Measurements from ENCODE around the gene EFCAB11. TPM values are rescaled to one million over a fixed set of nuclear protein-coding genes. Genes with fewer than 3 reads are reported as not detected.

Gene EFCAB11
- total RNA-seq, 3 donors from 2014 or later, result 6.0 to 10.2 (median 6.3) TPM

DNA sequence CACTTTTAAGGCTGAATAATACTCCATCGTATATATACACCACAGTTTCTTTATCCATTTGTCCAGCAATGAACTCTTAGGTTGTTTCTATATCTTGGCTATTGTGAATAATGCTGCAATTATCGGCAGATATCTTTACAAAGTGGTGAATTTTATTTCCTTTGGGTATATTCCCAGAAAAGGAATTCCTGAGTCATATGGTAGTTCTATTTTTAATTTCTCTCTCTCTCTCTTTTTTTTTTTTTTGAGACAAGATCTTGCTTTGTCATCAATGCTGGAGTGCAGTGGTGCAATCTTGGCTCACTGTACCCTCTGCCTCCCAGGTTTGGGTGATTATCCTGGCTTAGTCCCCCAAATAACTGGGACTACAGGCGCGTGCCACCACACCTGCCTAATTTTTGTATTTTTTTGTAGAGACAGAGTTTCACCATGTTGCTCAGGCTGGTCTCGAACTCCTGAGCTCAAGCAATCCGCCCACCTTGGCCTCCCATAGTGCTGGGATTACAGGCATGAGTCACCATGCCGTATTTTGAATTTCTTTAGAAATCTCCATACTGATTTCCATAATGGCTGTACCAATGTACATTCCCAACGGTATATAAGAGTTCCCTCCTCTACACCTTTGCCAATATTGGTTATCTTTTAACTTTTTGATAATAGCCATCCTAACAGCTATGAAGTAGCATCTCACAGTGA lies 98.4 kb downstream of the EFCAB11 start:
- TF ChIP-seq, protein P1, sequence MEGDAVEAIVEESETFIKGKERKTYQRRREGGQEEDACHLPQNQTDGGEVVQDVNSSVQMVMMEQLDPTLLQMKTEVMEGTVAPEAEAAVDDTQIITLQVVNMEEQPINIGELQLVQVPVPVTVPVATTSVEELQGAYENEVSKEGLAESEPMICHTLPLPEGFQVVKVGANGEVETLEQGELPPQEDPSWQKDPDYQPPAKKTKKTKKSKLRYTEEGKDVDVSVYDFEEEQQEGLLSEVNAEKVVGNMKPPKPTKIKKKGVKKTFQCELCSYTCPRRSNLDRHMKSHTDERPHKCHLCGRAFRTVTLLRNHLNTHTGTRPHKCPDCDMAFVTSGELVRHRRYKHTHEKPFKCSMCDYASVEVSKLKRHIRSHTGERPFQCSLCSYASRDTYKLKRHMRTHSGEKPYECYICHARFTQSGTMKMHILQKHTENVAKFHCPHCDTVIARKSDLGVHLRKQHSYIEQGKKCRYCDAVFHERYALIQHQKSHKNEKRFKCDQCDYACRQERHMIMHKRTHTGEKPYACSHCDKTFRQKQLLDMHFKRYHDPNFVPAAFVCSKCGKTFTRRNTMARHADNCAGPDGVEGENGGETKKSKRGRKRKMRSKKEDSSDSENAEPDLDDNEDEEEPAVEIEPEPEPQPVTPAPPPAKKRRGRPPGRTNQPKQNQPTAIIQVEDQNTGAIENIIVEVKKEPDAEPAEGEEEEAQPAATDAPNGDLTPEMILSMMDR (IDR thresholded peaks at IDR 0.05), result no peak
- H3K4me3 ChIP-seq, result no peak overlapping the region
- ATAC-seq (no peak), DNase-seq (no peak)
- H3K36me3 ChIP-seq (ENCODE audit: low read depth), result no peaks in the 10 kb centered on the region
- intact Hi-C loops (cut with DNase I, micrococcal nuclease), result no loop called here
- no peaks in the 10 kb centered on the region for H3K4me1 ChIP-seq (ENCODE audit: low read depth)
- H3K9me3 ChIP-seq, result no peaks in the 10 kb centered on the region

DNA sequence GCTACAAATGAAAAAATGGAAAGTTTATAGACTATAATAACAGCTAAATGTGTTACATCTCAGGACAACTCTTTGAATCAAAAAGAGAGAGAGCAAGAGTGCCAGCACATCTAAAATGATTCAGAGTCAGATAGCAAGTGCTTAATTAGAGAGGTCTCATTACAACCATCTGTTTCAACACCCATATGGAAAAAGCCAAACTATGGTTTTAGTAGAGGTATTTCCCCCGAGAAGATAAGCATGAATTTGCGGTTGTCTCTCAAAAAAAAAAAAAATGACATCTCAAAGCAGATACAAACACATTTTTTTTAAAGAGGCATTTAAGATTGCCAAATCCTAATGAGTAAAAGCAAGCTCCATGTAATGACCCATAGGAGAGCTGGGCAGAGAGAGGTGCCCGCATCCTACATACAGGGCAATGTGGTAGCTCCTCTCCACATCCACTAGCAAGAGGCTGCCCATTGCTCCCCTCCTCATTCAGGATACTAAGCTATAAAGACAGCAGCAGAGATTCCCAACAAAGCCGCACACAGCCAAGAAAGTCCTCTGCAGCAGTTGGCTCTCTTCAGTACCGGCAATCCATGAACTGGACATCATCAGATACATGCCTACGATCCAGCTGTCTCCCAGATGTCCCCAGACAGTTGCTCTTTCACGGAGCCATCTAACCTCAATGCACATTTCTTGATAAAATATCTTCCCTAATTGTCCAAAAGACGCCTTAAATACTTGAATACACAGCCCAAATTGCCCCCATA lies 100.4 kb downstream of the EFCAB11 start:
- Histone ChIP-seq H3K36me3 (ENCODE audit: low read depth) (no peaks in the 10 kb centered on the region), H3K9me3 (no peaks in the 10 kb centered on the region), H3K4me1 (ENCODE audit: low read depth) (no peaks in the 10 kb centered on the region), H3K4me3 (no peak overlapping the region)
- TF ChIP-seq, protein P1 (IDR thresholded peaks at IDR 0.05), result no peak
- no peak for ATAC-seq
- intact Hi-C loops (cut with DNase I, micrococcal nuclease), result no loop called here
- DNase-seq, result no peak

DNA sequence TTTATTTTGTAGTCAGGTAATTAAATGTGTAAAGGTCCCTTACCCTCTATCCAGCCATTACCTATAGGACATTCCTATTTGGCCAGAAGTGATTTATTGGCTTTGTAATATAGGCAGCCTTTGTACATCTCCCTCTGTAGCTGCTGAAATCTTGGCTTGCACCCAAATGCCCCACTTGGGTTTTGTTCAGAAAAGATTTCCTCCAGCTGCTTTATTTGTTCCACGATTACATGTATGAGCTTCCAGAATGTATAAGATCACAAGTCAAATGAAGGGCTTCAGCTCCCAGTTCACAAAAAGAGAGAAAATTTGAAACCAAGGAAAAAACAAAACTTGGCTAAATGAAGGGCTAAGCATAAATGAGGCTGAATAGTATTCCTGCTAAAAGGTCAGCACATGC lies 103.4 kb downstream of the EFCAB11 start:
- TF ChIP-seq, protein P1 (IDR thresholded peaks at IDR 0.05), result no peak
- Histone ChIP-seq H3K36me3 (ENCODE audit: low read depth) (no peaks in the 10 kb centered on the region), H3K4me1 (ENCODE audit: low read depth) (no peaks in the 10 kb centered on the region), H3K4me3 (no peak overlapping the region), H3K9me3 (no peaks in the 10 kb centered on the region)
- intact Hi-C loops (cut with DNase I, micrococcal nuclease), result no loop called here
- ATAC-seq, result peak; percentile 19
- DNase-seq, result no peak

DNA sequence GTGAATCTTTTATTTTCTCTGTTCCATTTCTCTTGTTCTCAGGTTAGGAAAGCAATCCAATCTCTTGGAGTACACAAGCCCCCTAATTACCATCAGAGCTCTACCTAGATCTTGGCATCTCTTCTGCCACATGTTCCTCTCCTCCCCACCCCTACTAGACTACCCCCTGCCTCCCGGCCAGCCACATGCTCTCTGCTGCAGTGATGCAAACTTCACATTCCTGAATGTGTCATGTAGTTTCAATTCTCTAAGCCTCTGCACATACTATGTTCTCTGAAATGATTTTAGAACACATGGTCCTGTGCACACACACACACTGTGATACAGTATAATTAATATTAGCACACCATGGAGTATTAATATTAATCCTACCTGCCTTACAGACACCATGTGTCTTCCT lies 104.6 kb downstream of the EFCAB11 start:
- Histone ChIP-seq H3K36me3 (ENCODE audit: low read depth) (no peaks in the 10 kb centered on the region), H3K4me1 (ENCODE audit: low read depth) (no peaks in the 10 kb centered on the region), H3K4me3 (no peak overlapping the region), H3K9me3 (no peaks in the 10 kb centered on the region)
- intact Hi-C loops (cut with DNase I, micrococcal nuclease), result no loop called here
- no peak for DNase-seq
- TF ChIP-seq, protein P1 (IDR thresholded peaks at IDR 0.05), result no peak
- ATAC-seq, result no peak

DNA sequence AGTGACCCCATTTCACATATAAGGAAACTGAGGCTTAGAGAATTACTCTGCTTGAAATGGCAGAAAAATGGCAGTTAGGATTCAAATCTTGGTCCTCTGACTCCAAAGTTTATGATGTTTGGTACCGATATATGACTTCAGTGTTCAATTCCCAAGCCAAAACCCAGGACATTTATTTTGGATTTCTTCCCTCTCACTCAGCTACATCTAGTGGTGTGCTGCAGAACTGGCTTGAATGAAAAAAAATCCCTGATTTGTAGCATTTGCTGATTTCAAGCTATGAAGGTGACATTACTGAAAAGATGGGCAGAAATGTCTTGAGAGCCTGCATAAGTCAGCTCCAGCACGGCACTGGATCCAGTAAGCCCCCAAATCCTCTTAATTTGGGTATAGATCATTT lies 106.4 kb downstream of the EFCAB11 start:
- Histone ChIP-seq H3K9me3 (no peaks in the 10 kb centered on the region), H3K4me3 (no peak overlapping the region), H3K36me3 (ENCODE audit: low read depth) (no peaks in the 10 kb centered on the region), H3K4me1 (ENCODE audit: low read depth) (no peaks in the 10 kb centered on the region)
- ATAC-seq, result no peak
- TF ChIP-seq, protein P1 (IDR thresholded peaks at IDR 0.05), result no peak
- DNase-seq, result no peak
- intact Hi-C loops (cut with DNase I, micrococcal nuclease), result no loop called here
